Measurements from ENCODE around the gene EXOG.

- TF ChIP-seq CTCF (IDR thresholded peaks at IDR 0.05; ENCODE audit: insufficient read depth, low read length, poor library complexity, severe bottlenecking) (no peak), EZH2phosphoT487 (conservative IDR thresholded peaks at IDR 0.05; ENCODE audit: low read length) (no peak)
Observed at GRCh38 chr3:38556640-38557358, 60.7 kb downstream of the EXOG start.

Data from SU-DHL-6 (cell line).